Measurements from ENCODE around the gene STARD3. TPM values are rescaled to one million over a fixed set of nuclear protein-coding genes. Genes with fewer than 3 reads are reported as not detected.

Gene STARD3
- total and polyA plus RNA-seq, 12 donors = 14.2 to 46.1 (median 19.9) TPM

DNA sequence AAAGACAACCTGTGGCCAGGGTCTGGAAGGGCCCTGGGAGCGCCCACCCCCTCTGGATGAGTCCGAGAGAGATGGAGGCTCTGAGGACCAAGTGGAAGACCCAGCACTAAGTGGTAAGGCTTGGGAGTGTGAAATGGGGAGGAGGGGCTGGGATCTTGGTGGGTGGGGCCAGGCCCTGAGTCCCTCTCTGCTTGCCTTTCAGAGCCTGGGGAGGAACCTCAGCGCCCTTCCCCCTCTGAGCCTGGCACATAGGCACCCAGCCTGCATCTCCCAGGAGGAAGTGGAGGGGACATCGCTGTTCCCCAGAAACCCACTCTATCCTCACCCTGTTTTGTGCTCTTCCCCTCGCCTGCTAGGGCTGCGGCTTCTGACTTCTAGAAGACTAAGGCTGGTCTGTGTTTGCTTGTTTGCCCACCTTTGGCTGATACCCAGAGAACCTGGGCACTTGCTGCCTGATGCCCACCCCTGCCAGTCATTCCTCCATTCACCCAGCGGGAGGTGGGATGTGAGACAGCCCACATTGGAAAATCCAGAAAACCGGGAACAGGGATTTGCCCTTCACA is 1.2 kb upstream of the STARD3 start:
- TF ChIP-seq, protein P1, sequence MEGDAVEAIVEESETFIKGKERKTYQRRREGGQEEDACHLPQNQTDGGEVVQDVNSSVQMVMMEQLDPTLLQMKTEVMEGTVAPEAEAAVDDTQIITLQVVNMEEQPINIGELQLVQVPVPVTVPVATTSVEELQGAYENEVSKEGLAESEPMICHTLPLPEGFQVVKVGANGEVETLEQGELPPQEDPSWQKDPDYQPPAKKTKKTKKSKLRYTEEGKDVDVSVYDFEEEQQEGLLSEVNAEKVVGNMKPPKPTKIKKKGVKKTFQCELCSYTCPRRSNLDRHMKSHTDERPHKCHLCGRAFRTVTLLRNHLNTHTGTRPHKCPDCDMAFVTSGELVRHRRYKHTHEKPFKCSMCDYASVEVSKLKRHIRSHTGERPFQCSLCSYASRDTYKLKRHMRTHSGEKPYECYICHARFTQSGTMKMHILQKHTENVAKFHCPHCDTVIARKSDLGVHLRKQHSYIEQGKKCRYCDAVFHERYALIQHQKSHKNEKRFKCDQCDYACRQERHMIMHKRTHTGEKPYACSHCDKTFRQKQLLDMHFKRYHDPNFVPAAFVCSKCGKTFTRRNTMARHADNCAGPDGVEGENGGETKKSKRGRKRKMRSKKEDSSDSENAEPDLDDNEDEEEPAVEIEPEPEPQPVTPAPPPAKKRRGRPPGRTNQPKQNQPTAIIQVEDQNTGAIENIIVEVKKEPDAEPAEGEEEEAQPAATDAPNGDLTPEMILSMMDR (IDR thresholded peaks at IDR 0.05) = no peak
- no peak for DNase-seq
- Histone ChIP-seq H3K4me1 (peaks cover 6 to 58% (median 42%) of the 10 kb centered on the region in 9 donors), H3K36me3 (no peaks in the 10 kb centered on the region), H3K4me3 (no peak overlapping the region), H3K27ac (peak overlapping the region in 2 of 10 donors; percentile 93 to 99), H3K27me3 (peaks cover 0 to 8% (median 0%) of the 10 kb centered on the region in 7 donors), H3K9me3 (no peaks in the 10 kb centered on the region)
- ATAC-seq = no peak
- 88 to 95% methylated on average over 8 of the region's 8 CpGs for WGBS, 2 donors
- intact Hi-C loops (cut with DNase I) = loop anchor here in 4 of 10 donors (2.0 to 5.0 kb wide), 3 partner anchors 33 to 117 kb away; partner anchors contain the start of gene PNMT (in 1 of the 4)

DNA sequence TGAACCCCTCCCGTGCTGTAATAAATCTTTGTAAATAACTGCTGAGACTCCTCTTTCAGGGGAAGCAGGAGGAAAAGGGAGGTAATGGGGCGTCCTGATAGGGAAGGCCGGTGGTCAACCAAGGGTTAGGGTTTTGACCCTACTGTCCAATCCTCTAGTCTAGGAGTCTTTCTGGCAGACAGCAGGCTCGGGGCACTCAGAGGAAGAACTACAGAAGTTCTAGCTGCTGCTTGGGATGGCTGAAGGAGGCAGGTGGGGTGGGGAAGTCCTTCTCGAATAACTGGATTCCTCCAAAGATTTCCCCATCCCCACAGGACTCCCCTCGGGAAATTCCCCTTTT is 387 bp upstream of the STARD3 start:
- Histone ChIP-seq H3K36me3 (no peaks in the 10 kb centered on the region), H3K27me3 (peaks cover 0 to 8% (median 0%) of the 10 kb centered on the region in 7 donors), H3K4me3 (peak overlapping the region; percentile 56 to 98 (median 82)), H3K27ac (peak overlapping the region; percentile 62 to 99 (median 92)), H3K9me3 (no peaks in the 10 kb centered on the region), H3K4me1 (peaks cover 7 to 67% (median 51%) of the 10 kb centered on the region in 9 donors)
- DNase-seq (no peak), ATAC-seq (peak in 2 of 8 donors; percentile 7 to 9)
- TF ChIP-seq, protein P1 (IDR thresholded peaks at IDR 0.05) = no peak
- 31 to 32% methylated on average over 6 of the region's 6 CpGs for WGBS, 2 donors
- intact Hi-C loops (cut with DNase I) = loop anchor here in 4 of 10 donors (2.0 to 5.0 kb wide), 3 partner anchors 32 to 116 kb away; partner anchors contain the start of gene PNMT (in 1 of the 4)

DNA sequence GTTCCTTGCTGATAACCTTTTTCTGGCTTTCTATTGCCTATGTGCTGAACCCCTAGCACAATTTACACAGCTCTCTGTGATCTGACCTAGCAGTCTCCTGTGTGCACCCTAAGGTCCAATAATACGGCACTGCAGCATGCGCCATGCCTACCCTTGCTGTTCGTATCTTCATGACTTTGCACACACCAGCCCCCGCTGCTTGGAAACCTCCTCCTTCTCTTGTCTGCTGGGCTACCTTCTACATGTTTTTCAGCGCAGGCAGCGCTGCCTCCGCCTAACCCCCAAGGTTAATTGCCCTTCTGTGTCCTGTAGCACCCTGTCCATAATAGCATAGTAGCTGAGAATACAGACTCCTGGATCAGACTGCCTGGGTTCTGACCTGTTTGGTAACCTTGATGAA is 1.4 kb downstream of the STARD3 start:
- ATAC-seq = no peak
- 91 to 98% methylated on average over 7 of the region's 7 CpGs for WGBS, 2 donors
- peaks cover 16 to 84% (median 62%) of the 10 kb centered on the region in 9 donors for H3K4me1 ChIP-seq
- H3K27me3 ChIP-seq = no peaks in the 10 kb centered on the region
- no peaks in the 10 kb centered on the region for H3K9me3 ChIP-seq
- TF ChIP-seq, protein P1 (IDR thresholded peaks at IDR 0.05) = no peak
- H3K4me3 ChIP-seq = peak overlapping the region in 7 of 10 donors; percentile 74 to 98 (median 93)
- intact Hi-C loops (cut with DNase I) = loop anchor here in 3 of 10 donors (5.0 kb wide), 2 partner anchors 34 to 114 kb away; no protein-coding TSS in a partner anchor
- H3K27ac ChIP-seq = no peak overlapping the region
- H3K36me3 ChIP-seq = no peaks in the 10 kb centered on the region
- DNase-seq = no peak

DNA sequence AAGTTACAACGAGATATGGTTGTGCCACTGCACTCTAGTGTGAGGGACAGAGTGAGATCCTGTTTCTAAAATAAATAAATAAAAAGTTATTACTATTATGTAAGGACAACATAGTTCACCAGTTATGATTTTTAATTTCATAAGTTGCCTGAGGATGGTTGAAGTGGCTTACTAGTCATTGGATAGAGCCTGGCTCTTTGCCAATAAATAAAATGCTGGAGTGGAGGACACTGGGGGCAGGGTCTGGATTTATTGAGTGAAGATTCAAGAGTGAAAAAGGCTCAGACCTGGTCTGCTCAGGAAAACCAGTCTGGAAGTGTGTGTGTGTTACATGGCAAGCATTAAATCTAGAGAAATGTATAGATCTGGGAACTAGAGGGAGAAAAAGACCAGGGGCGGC is 2.1 kb downstream of the STARD3 start:
- DNase-seq (no peak), ATAC-seq (no peak)
- 83 to 84% methylated on average over 2 of the region's 2 CpGs for WGBS, 2 donors
- Histone ChIP-seq H3K27me3 (no peaks in the 10 kb centered on the region), H3K27ac (no peak overlapping the region), H3K4me3 (no peak overlapping the region), H3K4me1 (peaks cover 16 to 90% (median 66%) of the 10 kb centered on the region in 9 donors), H3K36me3 (no peaks in the 10 kb centered on the region), H3K9me3 (no peaks in the 10 kb centered on the region)
- intact Hi-C loops (cut with DNase I) = loop anchor here in 3 of 10 donors (5.0 kb wide), 2 partner anchors 33 to 113 kb away; no protein-coding TSS in a partner anchor
- TF ChIP-seq, protein P1 (IDR thresholded peaks at IDR 0.05) = no peak

All from heart right ventricle (tissue), 16 donors.